ENCODE data around the gene MPI.

Gene MPI

GRCh38 chr15:74889883-74890664 lies at the start of gene MPI:
Gene MPI, plus strand, starts transcription at chr15:74890042. Its CDS starts 32 bp downstream, at chr15:74890074.
- DNase-seq: peak; percentile 45

DNA sequence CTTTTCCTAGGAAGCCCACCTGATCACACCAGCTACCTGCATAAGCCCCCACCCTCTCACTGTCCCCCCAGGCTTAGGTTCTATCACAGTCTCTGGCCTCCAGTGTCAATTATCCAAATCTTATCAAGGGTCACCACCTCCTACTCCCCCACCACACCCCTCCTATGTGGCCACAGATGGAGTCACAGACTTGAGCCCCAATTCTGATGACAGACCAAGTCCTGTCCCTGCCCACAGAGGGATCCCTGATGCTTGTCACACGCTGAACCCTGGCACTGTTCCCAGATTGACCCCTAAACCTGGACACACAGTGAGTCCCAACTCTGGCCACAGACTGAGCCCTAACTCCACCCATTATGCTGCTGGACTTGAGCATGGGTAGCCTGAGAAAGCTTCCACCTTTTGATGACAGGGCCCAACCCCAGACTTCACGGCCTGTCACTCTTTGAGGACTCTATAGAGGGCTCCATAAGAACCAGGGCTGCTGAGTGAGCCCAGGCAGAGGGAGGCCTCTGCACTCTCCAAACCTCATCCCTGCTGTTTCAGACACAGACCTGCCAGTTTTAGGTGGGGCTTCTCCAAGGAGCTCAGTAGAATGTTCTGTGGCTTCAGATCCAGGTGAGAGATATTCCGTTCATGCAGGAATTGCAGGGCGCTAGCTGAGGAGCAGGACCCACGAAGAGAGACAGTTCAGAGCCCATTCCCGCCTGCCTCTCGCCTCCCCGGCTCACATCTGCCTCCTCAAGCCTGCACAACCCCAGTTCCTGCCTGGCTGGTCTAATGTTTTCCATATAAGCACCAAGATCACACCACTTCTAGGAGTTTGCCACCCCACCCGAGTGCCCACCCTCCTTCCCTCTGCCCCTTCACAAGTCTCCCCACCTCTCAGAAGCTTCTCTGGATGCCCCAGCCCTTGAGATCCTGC lies 48.7 kb upstream of the MPI start:
- DNase-seq: no peak

DNA sequence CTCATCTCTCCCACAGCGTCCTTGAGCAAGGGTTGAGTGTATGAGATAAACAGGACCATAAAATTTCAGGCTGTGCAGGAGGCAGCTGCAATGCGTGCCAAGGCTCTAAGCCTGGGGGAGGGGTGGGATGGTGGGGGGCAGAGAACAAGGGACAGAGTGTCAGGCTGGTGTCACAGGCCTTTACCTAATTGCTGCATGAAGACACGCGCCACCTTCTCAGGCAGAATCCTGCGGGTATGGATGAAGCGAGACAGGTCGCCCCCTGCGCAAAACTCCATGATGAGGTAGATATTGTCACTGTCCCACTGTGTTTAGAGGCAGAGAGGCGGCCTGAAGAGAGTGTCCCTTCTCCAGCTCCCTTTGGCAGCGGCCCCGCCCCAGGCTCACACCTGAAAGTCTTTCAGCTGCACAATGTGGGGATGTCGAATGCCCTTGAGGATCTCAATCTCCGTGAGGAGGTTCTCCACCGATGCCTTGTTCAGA lies 47.9 kb upstream of the MPI start:
- no peak for DNase-seq

DNA sequence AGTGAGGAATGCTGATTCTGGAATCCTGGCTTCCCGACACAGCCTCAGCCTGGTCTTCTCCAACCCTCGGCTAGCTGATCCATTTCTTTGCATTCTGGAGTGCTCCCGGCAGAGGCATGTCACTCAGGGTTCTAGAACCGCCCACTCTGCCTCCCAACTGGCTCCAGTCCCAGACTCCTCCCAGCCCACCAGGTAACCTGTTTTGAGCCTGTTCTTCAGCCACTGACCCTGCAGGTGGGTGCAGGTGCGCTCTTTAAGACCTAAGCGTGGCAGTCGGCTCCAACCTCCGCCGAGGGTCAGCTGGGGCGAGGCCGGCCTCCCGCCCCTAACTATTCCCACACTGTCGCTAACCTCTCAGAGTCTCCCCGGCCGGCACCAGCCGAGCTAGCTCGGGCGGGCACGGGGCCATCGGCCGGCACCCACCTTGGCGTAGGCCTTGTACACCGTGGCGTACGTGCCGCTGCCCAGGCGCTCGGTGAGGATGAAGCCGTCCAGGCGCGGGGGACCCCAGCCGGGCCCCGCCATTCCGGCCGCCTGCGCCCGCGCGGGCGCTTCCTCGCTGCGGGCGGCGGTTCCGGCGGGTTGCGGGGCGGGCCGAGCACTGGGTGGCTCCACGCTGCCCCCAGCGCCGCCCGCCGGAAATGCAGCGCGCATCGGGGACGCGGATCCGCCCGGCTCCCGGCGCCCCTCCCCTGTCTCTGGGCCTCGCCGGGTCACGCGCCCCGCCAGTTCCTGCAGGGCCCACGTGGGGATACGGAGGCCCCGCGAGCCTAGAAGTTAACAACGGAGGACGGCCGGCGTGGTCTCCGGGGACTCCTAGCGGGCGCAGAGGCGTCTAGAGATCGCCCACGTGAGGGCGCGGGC lies 47.0 kb upstream of the MPI start, which contains the start of gene ULK3:
ULK3 (minus strand) TSS at position 576 of the 864 bp plus-strand sequence; CDS start at position 525, 51 bp downstream.
- DNase-seq: peak; percentile 76

- no peak for DNase-seq
Measured at GRCh38 chr15:74843445-74843828, 46.4 kb upstream of the MPI start.

DNA sequence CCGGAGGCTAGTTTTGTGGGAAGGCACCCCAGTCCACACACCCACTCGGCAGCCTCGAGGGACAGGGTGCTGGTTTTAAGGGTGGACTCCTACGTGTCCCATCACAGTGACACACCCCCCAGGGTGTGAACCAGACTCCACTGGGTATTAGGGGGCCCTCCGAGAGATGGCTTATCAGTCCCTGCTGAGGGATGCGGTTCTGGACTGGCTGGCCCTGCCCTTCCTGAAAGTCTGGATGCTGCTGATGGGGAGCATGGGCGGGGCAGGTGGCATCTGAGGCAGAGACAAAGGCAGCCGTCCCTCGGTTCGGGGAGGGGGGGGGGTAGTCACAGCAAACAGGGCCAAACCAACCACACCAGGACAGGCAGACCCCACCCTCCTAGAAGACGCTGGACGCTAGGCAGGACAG lies 45.9 kb upstream of the MPI start:
- no peak for DNase-seq

- no peak for DNase-seq
Measured at GRCh38 chr15:74844319-74845207, 45.3 kb upstream of the MPI start.

- DNase-seq: no peak
Measured at GRCh38 chr15:74845208-74845568, 44.7 kb upstream of the MPI start.

DNA sequence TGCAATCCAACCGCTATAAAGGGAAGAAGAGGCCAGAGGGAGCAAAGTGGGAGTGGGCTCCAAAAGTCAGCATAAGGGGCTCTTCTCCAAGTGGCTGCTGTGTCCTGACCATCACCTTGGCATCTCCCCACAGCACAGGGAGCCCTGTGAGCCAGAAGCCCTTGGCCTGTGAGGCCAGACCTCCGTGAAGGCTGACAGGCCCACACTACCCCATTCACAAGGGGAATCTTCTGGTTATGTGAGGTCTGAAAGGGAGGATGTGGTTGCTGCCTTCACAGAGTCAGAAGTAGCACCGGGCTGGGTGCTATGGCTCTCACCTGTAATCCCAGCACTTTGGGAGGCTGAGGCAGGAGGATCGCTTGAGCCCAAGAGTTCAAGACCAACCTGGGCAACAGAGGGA lies 44.3 kb upstream of the MPI start:
- no peak for DNase-seq

- DNase-seq: no peak
Measured at GRCh38 chr15:74847432-74847831, 42.4 kb upstream of the MPI start.

DNA sequence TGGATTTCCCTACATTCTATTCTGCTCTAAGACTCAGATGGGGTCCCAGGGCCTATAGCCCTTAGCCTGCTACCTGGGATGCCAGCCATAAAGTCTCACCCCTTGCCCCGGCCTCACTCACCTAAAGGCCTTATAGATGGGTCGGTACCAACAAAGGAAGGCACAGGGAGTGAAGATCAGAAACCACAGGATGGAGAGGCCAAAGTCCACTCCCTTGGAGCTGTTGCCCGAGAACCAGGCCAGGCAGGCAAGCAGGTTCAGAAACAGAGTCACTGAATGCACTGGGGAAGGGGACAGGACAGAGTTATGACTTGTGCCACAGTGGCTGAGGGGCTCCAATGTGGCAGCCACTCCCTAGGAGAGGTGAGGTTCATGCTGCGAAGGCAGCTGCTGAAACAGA lies 39.4 kb upstream of the MPI start:
- no peak for DNase-seq

- DNase-seq: no peak
Measured at GRCh38 chr15:74851960-74852359, 37.9 kb upstream of the MPI start.

DNA sequence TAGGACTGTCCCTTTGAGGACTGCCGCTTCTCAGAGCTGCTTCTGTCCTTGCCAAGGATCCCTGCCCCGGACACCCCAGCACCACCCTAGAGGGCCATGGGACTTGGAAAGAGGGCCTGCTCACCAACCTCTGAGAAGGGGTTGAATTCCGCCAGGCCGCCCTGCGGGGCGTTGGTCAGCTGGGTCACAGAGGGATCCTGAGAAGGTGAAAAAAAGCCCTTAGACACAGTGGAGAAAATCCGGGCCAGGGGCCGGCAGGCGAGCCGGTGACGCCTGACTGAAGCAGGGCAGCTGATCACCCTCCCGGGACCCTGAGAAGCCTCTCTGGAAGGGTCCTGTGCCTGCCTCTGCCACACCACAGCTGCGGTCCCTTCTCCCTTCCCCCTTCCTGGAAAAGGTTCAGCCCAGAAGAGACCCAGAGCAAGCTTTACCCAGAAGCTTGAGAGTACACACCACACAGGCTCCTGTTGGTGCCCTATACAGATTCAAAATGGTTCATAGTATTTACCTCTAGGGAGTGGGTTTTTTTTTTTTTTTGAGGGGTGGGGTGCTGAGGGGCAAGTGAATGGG lies 35.3 kb upstream of the MPI start:
- no peak for DNase-seq

GRCh38 chr15:74855857-74856256 lies 34.0 kb upstream of the MPI start:
- DNase-seq: no peak

DNA sequence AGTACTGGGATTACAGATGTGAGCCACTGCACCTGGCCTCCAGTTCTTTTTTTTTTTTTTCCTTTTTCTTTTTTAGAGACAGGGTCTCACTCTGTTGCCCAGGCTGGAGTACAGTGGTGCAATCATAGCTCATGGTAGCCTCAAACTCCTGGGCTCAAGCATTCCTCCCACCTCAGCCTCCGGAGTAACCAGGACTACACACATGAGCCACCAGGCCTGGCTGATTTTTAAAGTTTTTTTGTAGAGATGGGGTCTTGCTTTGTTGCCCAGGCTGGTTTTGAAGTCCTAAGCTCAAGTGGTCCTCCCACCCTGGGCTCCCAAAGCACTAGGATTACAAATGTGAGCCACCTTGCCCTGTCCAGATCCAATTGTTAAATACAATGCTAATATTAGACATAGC lies 33.3 kb upstream of the MPI start:
- no peak for DNase-seq

GRCh38 chr15:74857082-74857655 lies 32.7 kb upstream of the MPI start:
- DNase-seq: no peak

- DNase-seq: no peak
Measured at GRCh38 chr15:74857671-74858368, 32.0 kb upstream of the MPI start.

DNA sequence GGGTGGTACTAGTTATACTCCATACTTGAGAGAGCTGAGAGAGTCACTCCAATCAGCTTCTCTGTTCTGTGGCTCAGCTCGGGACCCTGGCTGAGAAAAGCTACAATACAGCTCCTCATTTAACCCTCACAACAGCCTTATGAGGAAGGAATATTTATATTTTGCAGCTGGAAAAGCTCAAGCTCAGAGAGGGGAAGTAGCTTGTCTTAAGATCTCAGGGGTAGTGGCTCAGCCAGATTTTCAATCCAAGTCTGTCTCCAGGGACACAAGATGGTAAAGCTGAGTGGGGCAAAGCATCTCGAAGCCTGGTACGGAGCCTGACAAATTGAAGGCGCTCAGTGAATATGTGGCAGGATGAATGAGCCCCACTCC lies 31.5 kb upstream of the MPI start:
- no peak for DNase-seq

DNA sequence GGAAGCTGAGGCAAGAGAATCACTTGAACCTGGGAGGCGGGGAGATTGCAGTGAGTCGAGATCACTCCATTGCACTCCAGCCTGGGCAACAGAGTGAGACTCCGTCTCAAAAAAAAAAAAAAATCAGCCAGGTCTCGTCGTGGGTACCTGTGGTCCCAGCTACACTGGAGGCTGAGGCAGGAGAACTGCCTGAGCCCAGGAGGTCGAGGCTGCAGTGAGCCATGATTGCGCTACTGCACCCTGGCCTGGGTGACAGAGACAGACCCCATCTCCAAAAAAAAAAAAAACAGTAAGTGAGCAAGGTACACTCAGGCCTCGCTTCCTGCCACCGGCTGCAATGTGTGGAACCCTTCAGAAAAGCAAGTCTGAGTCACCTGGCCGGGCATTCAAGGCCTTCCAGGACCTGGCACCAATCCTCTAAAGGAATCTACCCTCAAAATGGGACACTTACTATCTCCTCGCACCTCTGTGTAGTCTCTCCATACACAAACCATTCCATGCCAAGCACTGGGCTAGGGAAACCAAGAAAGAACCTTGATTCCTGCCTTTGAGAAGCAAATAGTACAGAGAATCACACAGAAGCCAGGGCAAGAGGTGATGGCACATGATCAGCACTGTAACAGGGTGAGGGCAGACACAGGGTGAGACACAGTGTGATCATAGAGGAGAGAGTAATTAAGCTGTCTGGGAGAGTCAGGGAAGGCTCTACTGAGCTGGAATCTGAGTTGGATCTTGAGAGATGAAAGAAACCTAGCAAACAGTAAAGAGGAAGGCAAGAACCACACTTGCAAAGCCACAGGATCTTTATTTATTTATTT lies 26.4 kb upstream of the MPI start:
- DNase-seq: no peak

DNA sequence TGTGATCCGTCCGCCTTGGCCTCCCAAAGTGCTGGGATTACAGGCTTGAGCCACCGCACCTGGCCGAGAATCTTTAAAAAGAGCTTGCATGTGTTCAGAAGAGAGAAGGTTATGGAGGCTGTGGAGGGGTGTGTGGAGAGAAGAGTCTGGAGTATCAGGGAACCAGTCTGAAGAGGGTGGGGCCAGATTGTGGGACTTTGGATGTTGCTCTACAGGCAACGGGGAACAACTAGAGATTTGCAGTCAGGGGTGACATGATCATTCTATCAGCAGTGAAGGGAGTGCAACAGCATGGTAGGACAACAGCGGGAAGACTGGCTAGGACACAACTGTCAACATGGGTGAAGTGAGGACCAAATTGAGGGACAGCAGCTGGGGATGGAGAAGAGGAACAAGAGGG lies 25.5 kb upstream of the MPI start:
- DNase-seq: no peak

All from NCI-H1092 treated with DMSO at 0.1 percent for 48 hours (cell line).